Stomach (tissue), 4 donors: Measurements from ENCODE around the gene SIPA1L2.

Experiments used
- POLR2AphosphoS5 ChIP-seq, 3 donors: sonication (generic); formaldehyde crosslinking; IDR thresholded peaks; one replicate each; pipeline ENCODE4 v1.6.1; 2016; ENCODE audit warnings: antibody characterized with exemption in 3 of 3
- TF ChIP-seq, protein P1 (sequence below), 7 experiments: fragments of 450-650 bp in 4 of 7; fragments of 200-600 bp in 3 of 7; sonication (generic) in 3 of 7; IDR thresholded peaks; one replicate each; pipeline ENCODE4 v1.5.1; 2016 to 2019; ENCODE audit warnings: antibody characterized with exemption in 7 of 7, control low read depth in 2 of 7, mild to moderate bottlenecking in 1 of 7

GRCh38 chr1:232675898-232676297 is 46.0 kb upstream of the SIPA1L2 start:
- TF ChIP-seq, protein P1, sequence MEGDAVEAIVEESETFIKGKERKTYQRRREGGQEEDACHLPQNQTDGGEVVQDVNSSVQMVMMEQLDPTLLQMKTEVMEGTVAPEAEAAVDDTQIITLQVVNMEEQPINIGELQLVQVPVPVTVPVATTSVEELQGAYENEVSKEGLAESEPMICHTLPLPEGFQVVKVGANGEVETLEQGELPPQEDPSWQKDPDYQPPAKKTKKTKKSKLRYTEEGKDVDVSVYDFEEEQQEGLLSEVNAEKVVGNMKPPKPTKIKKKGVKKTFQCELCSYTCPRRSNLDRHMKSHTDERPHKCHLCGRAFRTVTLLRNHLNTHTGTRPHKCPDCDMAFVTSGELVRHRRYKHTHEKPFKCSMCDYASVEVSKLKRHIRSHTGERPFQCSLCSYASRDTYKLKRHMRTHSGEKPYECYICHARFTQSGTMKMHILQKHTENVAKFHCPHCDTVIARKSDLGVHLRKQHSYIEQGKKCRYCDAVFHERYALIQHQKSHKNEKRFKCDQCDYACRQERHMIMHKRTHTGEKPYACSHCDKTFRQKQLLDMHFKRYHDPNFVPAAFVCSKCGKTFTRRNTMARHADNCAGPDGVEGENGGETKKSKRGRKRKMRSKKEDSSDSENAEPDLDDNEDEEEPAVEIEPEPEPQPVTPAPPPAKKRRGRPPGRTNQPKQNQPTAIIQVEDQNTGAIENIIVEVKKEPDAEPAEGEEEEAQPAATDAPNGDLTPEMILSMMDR (IDR thresholded peaks at IDR 0.05): no peak
- TF ChIP-seq POLR2AphosphoS5 (IDR thresholded peaks at IDR 0.05): no peak
